HL-60/S4 treated with retinoic acid at 250 ng/mL for 4 days and 3 days (cell line): ENCODE results near the gene BANP.
"Not testable (repeated sequence)": the region's sequence is repeated elsewhere in the genome, so short reads cannot be mapped to it uniquely, and the experiment has no call there.

Experiments
- in situ Hi-C: fragments of 300-500 bp; cut with MboI; formaldehyde crosslinking; loops from 2 replicates; pipeline ENCODE4 v1.7.0; 2022; ENCODE audit warnings: low sequenced_read_pairs

BANP gene

GRCh38 chr16:87965417-87965816 lies 14.2 kb downstream of the BANP start:
- in situ Hi-C loops, result no loop called here

DNA sequence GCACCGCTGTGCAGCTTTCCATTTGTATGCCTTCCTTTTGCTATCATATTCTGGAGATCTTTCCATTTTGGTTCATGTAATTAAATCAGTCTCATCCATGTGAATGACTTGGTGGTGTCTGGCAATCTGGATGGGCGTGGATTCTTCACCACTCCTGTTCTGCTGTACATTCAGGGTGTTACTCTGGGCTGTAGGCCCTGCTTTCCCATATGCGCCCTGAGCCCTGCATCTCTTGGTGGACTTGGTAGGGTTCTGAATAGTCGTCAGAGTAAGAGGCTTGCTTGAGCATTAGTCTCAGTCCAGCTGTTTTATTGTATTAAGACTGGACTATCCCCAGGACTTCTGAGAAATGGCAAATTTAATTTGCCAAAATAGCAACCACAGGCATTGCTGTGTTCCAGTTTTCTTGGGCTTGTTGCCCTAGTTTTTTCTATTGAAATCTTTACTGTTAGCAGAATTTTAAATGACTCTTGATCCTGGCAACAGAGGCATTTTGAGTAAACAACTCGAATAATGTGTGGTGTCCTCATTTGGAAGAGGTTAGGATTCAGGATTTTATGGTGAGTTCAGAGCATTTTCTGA lies 14.9 kb downstream of the BANP start:
- in situ Hi-C loops, result no loop called here

DNA sequence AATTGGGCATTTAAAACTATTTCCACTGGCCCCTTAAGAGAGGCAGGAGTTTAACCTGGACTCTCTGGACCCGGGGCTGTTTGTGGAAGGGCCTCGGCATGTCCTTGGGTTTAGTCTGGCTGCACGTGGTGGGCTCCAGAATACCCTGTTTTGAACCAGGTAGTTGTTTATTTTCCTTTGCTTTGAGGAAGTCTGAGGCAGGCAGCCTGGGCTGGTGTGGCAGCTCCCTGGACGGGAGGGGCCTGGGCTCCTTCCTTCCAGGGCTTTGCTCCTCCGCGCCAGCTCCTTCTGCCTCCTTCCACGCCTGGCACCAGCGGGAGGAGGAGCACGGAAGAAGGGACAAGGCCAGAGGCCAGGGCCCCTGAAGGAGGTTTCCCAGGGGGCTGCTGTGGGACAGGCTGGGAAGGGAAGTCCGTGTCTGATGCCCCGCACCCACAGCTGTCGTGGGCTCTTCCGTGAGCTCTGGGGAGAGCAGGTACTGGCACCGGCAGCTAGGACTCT lies 15.5 kb downstream of the BANP start:
- in situ Hi-C loops, result no loop called here

GRCh38 chr16:87968541-87968940 lies 17.3 kb downstream of the BANP start:
- in situ Hi-C loops, result no loop called here

GRCh38 chr16:87970186-87970585 lies 19.0 kb downstream of the BANP start:
- in situ Hi-C loops, result no loop called here

DNA sequence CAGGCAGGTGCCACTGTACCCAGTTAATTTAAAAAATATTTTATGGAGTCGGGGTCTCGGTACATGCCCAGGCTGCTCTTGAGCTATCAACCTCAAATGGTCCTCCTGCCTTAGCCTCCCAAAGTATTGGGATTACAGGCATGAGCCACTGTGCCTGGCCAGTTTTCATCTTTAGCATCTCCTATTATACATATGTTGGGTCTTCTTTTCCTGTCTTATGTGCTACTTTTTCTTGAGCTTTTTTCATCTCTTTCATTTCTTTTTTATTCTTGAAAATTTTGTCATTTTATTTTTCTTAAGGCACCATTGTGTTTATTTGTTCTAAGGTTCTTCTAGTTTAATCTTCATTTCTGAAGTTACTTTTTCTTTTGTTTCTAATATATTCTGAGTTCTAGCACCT lies 20.7 kb downstream of the BANP start:
- in situ Hi-C loops, result no loop called here

DNA sequence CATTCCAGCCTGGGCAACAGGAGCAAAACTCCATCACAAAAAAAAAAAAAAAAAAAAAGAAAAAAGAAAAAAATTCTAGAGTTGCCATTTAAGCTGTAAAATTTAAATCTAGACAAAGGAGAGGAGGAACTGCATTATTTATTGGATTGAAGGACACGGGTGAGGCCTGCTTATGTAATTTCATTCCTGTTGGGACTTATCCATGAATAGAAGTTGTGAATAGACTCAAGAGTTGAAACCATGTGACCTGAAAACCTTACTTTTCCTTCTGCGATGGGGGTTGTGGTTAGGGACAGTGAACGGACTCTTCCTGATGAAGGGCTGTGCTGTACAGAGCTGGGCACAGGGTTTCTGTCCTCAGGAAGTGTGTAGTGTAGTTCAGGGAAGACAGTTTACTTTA lies 22.5 kb downstream of the BANP start:
- in situ Hi-C loops, result no loop called here

GRCh38 chr16:87974178-87974577 lies 22.9 kb downstream of the BANP start:
- in situ Hi-C loops, result no loop called here

GRCh38 chr16:87976665-87977064 lies 25.4 kb downstream of the BANP start:
- in situ Hi-C loops, result no loop called here

DNA sequence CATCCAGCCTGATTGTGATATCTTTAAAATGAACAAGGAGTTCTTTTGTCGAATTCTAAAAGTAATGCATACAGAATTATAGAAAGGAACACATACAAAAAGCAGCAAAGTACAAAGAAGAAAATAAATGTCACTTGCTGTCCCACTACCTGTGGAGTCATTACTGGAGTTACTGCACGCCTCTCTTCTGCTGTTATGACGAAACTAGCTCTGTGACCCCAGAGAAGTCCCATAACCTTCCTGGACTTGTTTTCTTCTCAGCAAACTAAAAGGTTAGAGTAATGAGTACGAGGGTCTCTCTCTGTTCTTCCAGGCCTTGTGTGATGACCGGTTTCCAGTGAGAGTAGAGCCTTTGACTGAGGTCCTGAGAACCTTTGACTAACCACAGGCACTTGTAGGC lies 26.9 kb downstream of the BANP start:
- in situ Hi-C loops, result no loop called here

- in situ Hi-C loops, result no loop called here
Measured at GRCh38 chr16:87979352-87979751, 28.1 kb downstream of the BANP start.

GRCh38 chr16:87979911-87980630 lies 28.8 kb downstream of the BANP start:
- in situ Hi-C loops, result not testable (repeated sequence)

- in situ Hi-C loops, result not testable (repeated sequence)
Measured at GRCh38 chr16:87981376-87981775, 30.1 kb downstream of the BANP start.

- in situ Hi-C loops, result no loop called here
Measured at GRCh38 chr16:87982581-87983041, 31.4 kb downstream of the BANP start.

DNA sequence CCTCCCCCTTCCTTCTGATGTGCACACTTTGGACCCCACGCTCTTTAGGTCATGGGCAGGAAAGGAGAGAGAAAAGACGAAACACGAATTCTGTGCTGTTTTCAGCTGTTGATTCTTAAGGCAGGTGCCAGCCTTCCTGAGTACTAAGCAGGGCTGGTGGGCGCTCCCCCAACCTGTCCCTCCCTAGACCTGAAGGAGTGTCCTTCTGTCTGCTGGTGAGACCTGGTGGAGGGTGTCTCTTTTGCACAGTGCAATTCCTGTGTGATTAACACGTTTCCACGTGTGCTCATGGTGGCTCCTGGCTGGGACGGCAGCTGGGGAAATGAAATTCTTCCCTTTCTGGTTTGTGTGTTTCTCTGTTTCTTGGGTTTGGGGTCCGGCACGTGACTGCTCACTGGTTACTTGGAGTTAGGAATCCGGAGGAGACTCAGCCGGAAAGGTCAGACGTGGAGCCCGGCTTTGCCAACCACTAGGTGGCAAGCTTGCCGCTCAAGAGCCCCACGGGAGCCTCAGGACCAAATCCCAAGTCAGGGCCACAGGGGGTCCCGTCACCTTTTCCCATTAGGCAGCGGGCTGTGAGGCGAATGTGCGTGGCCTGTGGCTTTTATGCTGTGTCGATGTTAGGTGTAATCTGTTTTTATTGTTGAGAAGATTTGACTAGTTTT lies 32.0 kb downstream of the BANP start:
- in situ Hi-C loops, result not testable (repeated sequence)

GRCh38 chr16:87983737-87984097 lies 32.5 kb downstream of the BANP start:
- in situ Hi-C loops, result not testable (repeated sequence)

DNA sequence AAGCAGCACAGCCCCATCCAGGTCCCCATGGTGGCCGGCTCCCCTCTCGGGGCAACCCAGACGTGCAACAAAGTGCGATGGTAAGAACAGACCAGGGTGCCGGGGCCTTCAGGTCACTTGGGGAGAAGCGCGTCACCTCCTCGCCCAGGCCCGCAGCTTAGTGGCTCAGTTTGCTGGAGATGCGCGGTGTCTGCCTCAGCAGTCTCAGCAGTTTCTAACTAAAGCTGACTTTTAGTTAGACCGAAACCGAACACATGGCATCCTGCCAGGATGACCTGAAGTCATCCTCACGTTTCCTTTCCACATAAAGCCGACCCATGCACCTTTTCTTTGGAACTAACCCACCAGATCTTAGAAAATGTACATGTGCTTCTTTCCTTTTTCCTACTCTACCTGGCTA lies 32.9 kb downstream of the BANP start:
- in situ Hi-C loops, result not testable (repeated sequence)

DNA sequence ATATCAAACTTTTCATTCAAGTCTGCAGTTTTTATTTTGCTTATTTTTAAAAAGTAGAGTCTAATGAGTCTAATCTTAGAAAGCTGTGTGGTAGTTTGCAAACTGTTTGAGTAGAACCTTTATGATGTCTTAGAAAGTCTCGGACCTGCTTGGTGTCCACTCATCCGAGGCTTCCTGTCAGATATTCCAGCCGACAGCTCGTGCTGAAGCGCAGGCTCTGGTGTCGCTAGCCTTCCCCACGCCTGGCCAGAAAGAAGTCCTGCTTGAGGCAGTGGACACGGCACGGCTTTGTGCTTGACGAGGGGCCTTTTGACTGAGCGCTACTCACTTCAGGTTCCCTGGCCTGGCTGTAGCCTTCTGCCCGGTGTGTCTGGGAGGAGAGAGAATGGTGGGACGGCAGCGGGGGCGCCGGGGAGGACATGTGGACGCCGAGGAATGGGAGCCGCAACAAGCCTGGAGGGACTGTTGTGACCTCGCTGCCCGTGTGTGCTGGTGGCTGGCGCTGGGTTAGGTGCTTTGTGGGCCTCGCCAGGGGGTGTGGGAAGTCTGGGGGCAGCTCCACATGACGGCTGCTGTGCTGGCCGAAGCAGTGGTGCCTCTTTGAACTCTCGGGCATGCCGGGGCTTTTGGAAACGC lies 33.5 kb downstream of the BANP start:
- in situ Hi-C loops, result no loop called here

DNA sequence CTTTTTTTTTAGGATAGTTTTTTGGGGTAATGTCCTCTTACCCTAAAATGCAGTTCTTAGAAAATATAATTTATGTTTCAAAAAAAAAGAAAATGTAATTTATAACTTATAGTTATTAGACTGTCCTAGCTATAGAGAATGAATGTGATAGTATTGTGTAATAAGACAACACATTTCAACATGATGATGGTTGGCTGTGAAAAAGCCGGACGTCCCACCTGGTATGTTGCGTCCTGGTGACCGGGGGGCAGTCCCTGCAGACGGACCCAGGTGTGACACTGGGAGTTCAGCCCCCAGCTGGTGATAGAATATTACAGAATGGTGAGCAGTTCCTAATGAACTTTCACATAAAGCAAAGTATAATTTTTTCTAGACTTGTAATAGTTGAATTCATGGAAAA lies 34.3 kb downstream of the BANP start:
- in situ Hi-C loops, result not testable (repeated sequence)

DNA sequence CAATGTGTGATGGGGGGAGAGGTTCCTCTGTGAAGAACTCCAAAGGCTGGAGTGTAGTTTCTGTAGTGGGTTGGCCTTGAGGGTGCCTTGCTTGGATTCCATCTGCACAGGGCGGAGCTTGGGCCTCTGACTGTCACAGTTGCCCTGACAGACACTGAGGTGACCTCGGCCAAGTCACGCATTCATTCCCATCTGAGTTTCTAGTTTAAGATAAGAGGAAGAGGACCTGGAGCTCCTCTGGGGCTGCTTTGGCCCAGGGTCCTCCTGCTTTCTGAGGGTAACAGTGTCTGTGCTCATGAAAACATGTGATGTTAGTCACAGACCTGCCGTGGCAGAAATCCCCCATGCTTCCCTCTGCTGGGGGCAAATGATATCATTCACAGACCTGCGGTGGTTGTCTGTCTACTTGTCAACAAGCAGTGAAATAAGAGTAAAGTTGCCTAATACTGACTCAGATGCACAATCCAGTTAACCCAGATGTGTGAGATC lies 35.2 kb downstream of the BANP start:
- in situ Hi-C loops, result not testable (repeated sequence)

DNA sequence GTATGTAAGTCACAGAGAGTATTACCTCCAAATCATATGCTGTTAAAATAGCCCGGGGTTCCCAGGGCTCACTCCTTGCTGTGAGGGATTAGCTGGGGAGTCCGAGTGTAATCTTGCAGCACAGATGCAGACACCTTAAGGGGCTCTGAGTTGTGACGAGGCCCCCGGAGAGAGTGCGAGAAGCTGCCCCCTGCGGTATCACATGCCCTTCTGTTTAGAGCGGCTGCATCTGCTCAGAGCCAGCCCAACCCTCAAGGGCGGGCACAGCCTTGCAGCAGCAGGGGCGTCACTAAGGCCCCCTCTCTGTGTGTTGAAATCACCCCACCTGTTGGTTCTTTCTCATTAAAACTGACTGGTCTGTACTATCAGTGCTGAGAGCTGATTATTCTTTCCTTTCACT lies 37.4 kb downstream of the BANP start:
- in situ Hi-C loops, result not testable (repeated sequence)
